HEK293T (cell line): ENCODE data around the gene SLC18A3.

Experiments used
- CTCF ChIA-PET: fragments of 350-600 bp; formaldehyde crosslinking; extraction: SDS; loops from one replicate; lab custom pipeline; 2021; ENCODE audit warnings: antibody characterized with exemption, inconsistent platforms; lab: Yijun Ruan, JAX
- POLR2A ChIA-PET: fragments of 350-600 bp; formaldehyde crosslinking; extraction: SDS; loops from one replicate; lab custom pipeline; 2020; ENCODE audit warnings: antibody characterized with exemption, inconsistent platforms; lab: Yijun Ruan, JAX
- DNase-seq: peaks from one replicate; pipeline ENCODE4 v3.0.0; 2012; ENCODE audit warnings: mixed read lengths; ENCODE audit errors: extremely low spot score
- ARNT ChIP-seq: fragments of 450-650 bp; IDR thresholded peaks from 2 replicates; pipeline ENCODE4 v1.6.1; 2017; ENCODE audit warnings: mild to moderate bottlenecking
- BHLHE40 ChIP-seq: fragments of 450-650 bp; IDR thresholded peaks from 2 replicates; pipeline ENCODE4 v1.6.1; 2016; ENCODE audit warnings: mild to moderate bottlenecking, moderate library complexity, borderline replicate concordance
- CTBP1 ChIP-seq: fragments of 450-650 bp; IDR thresholded peaks from 2 replicates; pipeline ENCODE4 v1.6.1; 2016; ENCODE audit warnings: borderline replicate concordance
- ELF4 ChIP-seq: fragments of 450-650 bp; IDR thresholded peaks from 2 replicates; pipeline ENCODE4 v1.6.1; 2017; ENCODE audit warnings: antibody characterized with exemption
- FOXA1 ChIP-seq: fragments of 450-650 bp; IDR thresholded peaks from 2 replicates; pipeline ENCODE4 v1.6.1; 2016; ENCODE audit warnings: mild to moderate bottlenecking
- FOXK2 ChIP-seq: fragments of 450-650 bp; IDR thresholded peaks from 2 replicates; pipeline ENCODE4 v1.6.1; 2016; ENCODE audit warnings: mild to moderate bottlenecking
- FOXM1 ChIP-seq: fragments of 450-650 bp; IDR thresholded peaks from 2 replicates; pipeline ENCODE4 v1.6.1; 2017; ENCODE audit warnings: mild to moderate bottlenecking, borderline replicate concordance
- HDGF ChIP-seq: fragments of 450-650 bp; IDR thresholded peaks from 2 replicates; pipeline ENCODE4 v1.6.1; 2017; ENCODE audit warnings: antibody characterized with exemption, borderline replicate concordance
- L3MBTL2 ChIP-seq: fragments of 450-650 bp; conservative IDR thresholded peaks from 2 replicates; pipeline ENCODE4 v1.6.1; 2016; ENCODE audit warnings: mild to moderate bottlenecking
- LEF1 ChIP-seq: fragments of 450-650 bp; IDR thresholded peaks from 2 replicates; pipeline ENCODE4 v1.6.1; 2017; ENCODE audit warnings: mild to moderate bottlenecking, borderline replicate concordance
- NFRKB ChIP-seq: fragments of 450-650 bp; IDR thresholded peaks from 2 replicates; pipeline ENCODE4 v1.6.1; 2016; ENCODE audit warnings: mild to moderate bottlenecking, moderate library complexity
- PKNOX1 ChIP-seq: fragments of 450-650 bp; IDR thresholded peaks from 2 replicates; pipeline ENCODE4 v1.6.1; 2016
- SP1 ChIP-seq: fragments of 450-650 bp; IDR thresholded peaks from 2 replicates; pipeline ENCODE4 v1.6.1; 2017
- SUZ12 ChIP-seq: fragments of 450-650 bp; IDR thresholded peaks from 2 replicates; pipeline ENCODE4 v1.6.1; 2016; ENCODE audit warnings: mild to moderate bottlenecking
- TARDBP ChIP-seq: fragments of 450-650 bp; IDR thresholded peaks from 2 replicates; pipeline ENCODE4 v1.6.1; 2016
- ZNF384 ChIP-seq: fragments of 450-650 bp; IDR thresholded peaks from 2 replicates; pipeline ENCODE4 v1.6.1; 2016

The SLC18A3 gene

GRCh38 chr10:49594594-49594993, 15.5 kb upstream of the SLC18A3 start:
- peak; percentile 69 for DNase-seq
- CTCF ChIA-PET = interaction anchor here (0.8 kb wide), 1 partner anchor 472 kb away, joined by 3 read pairs; no protein-coding TSS in a partner anchor
- POLR2A ChIA-PET = no interaction called here
- TF ChIP-seq LEF1 = no peak
- no peak for TF ChIP-seq FOXA1
- TF ChIP-seq ZNF384 = no peak
- TF ChIP-seq SUZ12 = no peak
- TF ChIP-seq ARNT = no peak
- no peak for TF ChIP-seq L3MBTL2
- no peak for TF ChIP-seq FOXK2
- no peak for TF ChIP-seq ELF4
- no peak for TF ChIP-seq BHLHE40
- TF ChIP-seq SP1 = no peak
- no peak for TF ChIP-seq PKNOX1
- no peak for TF ChIP-seq CTBP1
- TF ChIP-seq TARDBP = no peak
- no peak for TF ChIP-seq FOXM1
- TF ChIP-seq NFRKB = no peak
- TF ChIP-seq HDGF = no peak

GRCh38 chr10:49595003-49595712, 15.0 kb upstream of the SLC18A3 start:
- POLR2A ChIA-PET = no interaction called here

GRCh38 chr10:49595713-49596492, 14.2 kb upstream of the SLC18A3 start:
- no peak for TF ChIP-seq PKNOX1
- TF ChIP-seq SUZ12 = no peak
- no peak for TF ChIP-seq ZNF384
- no peak for TF ChIP-seq FOXK2
- no peak for TF ChIP-seq CTBP1
- TF ChIP-seq LEF1 = no peak
- TF ChIP-seq BHLHE40 = no peak
- TF ChIP-seq HDGF = no peak
- TF ChIP-seq SP1 = no peak
- no peak for TF ChIP-seq FOXM1
- TF ChIP-seq TARDBP = no peak
- no peak for TF ChIP-seq FOXA1
- TF ChIP-seq L3MBTL2 = no peak
- TF ChIP-seq ARNT = no peak
- no peak for TF ChIP-seq ELF4
- TF ChIP-seq NFRKB = no peak
- no peak for DNase-seq
- ChIA-PET POLR2A (no interaction called here), CTCF (no interaction called here)

More at GRCh38 chr10:49595003-49595712, 15.0 kb upstream of the SLC18A3 start:
- TF ChIP-seq LEF1 (no peak), FOXM1 (no peak), L3MBTL2 (no peak), PKNOX1 (no peak), ELF4 (no peak), HDGF (no peak), TARDBP (no peak), ARNT (no peak), ZNF384 (no peak), NFRKB (no peak), SUZ12 (no peak), SP1 (no peak), FOXK2 (no peak), FOXA1 (no peak), CTBP1 (no peak)
- CTCF ChIA-PET = interaction anchor here (0.8 kb wide), 1 partner anchor 471 kb away, joined by 3 read pairs; no protein-coding TSS in a partner anchor
- DNase-seq = no peak

GRCh38 chr10:49596493-49596809, 13.7 kb upstream of the SLC18A3 start:
- no peak for DNase-seq
- TF ChIP-seq TARDBP = no peak
- no peak for TF ChIP-seq L3MBTL2
- no peak for TF ChIP-seq HDGF
- no peak for TF ChIP-seq NFRKB
- no peak for TF ChIP-seq ELF4
- no peak for TF ChIP-seq ARNT
- TF ChIP-seq FOXM1 = no peak
- no peak for TF ChIP-seq SP1
- TF ChIP-seq BHLHE40 = no peak
- no peak for TF ChIP-seq PKNOX1
- TF ChIP-seq LEF1 = no peak
- no peak for TF ChIP-seq CTBP1
- no peak for TF ChIP-seq FOXK2
- CTCF ChIA-PET = interaction anchor here (0.6 kb wide), 1 partner anchor 373 kb away, joined by 3 read pairs; no protein-coding TSS in a partner anchor
- POLR2A ChIA-PET = no interaction called here

GRCh38 chr10:49596836-49597235, 13.3 kb upstream of the SLC18A3 start:
- CTCF ChIA-PET = interaction anchor here (0.6 kb wide), 1 partner anchor 373 kb away, joined by 3 read pairs; no protein-coding TSS in a partner anchor
- DNase-seq = no peak
- TF ChIP-seq BHLHE40 = no peak
- no peak for TF ChIP-seq LEF1
- no peak for TF ChIP-seq FOXA1
- TF ChIP-seq ZNF384 = no peak
- TF ChIP-seq TARDBP = no peak
- TF ChIP-seq PKNOX1 = no peak
- TF ChIP-seq ARNT = no peak
- no peak for TF ChIP-seq FOXM1
- TF ChIP-seq L3MBTL2 = no peak
- TF ChIP-seq FOXK2 = no peak
- no peak for TF ChIP-seq SP1
- TF ChIP-seq SUZ12 = no peak
- no peak for TF ChIP-seq ELF4
- POLR2A ChIA-PET = no interaction called here
